Aorta (tissue), 5 donors: ENCODE measurements around the gene TUBAL3. TPM values are rescaled to one million over a fixed set of nuclear protein-coding genes. Genes with fewer than 3 reads are reported as not detected.
"Not testable (repeated sequence)": the region's sequence is repeated elsewhere in the genome, so short reads cannot be mapped to it uniquely, and the experiment has no call there.

Experiments
- ATAC-seq: fragments of 200-7000 bp; cut with Tn5 transposase; one replicate; pipeline ENCODE4 v1.9.1; 2022; ENCODE audit warnings: moderate library complexity; ENCODE audit not compliant: low FRiP score
- DNase-seq, 2 donors: peaks; one replicate each; pipeline ENCODE4 v3.0.0-alpha.2; 2020
- H3K27ac ChIP-seq, 2 donors: one replicate each; pipeline ENCODE4 v1.5.1; 2013; ENCODE audit warnings: low read length in 2 of 2, mild to moderate bottlenecking in 2 of 2, moderate library complexity in 2 of 2, control low read depth in 1 of 2, inconsistent platforms in 1 of 2, low read depth in 1 of 2
- H3K27me3 ChIP-seq, 2 donors: one replicate each; pipeline ENCODE4 v1.6.1; 2013; ENCODE audit warnings: control low read depth in 1 of 2, low read length in 1 of 2, mild to moderate bottlenecking in 1 of 2, moderate library complexity in 1 of 2; ENCODE audit not compliant: insufficient read depth in 2 of 2, control insufficient read depth in 1 of 2
- H3K36me3 ChIP-seq, 2 donors: one replicate each; pipeline ENCODE4 v1.6.1; 2013; ENCODE audit warnings: control low read depth in 1 of 2, low read length in 1 of 2, mild to moderate bottlenecking in 1 of 2; ENCODE audit not compliant: insufficient read depth in 2 of 2, control insufficient read depth in 1 of 2
- H3K4me1 ChIP-seq, 2 donors: one replicate each; pipeline ENCODE4 v1.6.1; 2013; ENCODE audit warnings: low read length in 2 of 2, control low read depth in 1 of 2, mild to moderate bottlenecking in 1 of 2, moderate library complexity in 1 of 2; ENCODE audit not compliant: insufficient read depth in 2 of 2, control insufficient read depth in 1 of 2
- H3K4me3 ChIP-seq, 2 donors: one replicate each; pipeline ENCODE4 v1.5.1; 2013; ENCODE audit warnings: low read length in 2 of 2, control low read depth in 1 of 2, mild to moderate bottlenecking in 1 of 2
- H3K9me3 ChIP-seq: one replicate; pipeline ENCODE4 v1.6.1; 2013; ENCODE audit warnings: mild to moderate bottlenecking, low read length; ENCODE audit not compliant: control insufficient read depth
- WGBS, 2 donors: extraction: QIAGEN DNeasy Blood & Tissue Kit; methylation state at CpG; one replicate each; pipeline ENCODE4 v1.1.7; 2013; 5-methylcytosine and 5-hydroxymethylcytosine counted together
- intact Hi-C, 2 donors: fragments of 100-400 bp; cut with DNase I; formaldehyde crosslinking; loops; one replicate each; pipeline versions ENCODE4 v1.14.2 to v1.15.0; 2022
- polyA plus RNA-seq, 2 donors: library from polyadenylated mRNA; stranded (reverse); fragments of 200-250 nt; gene quantifications; one replicate each; pipeline ENCODE4 v1.2.3, GENCODE V29; 2013
- total RNA-seq, 2 donors: library from RNA; stranded (reverse); fragmentation: NEBNext Ultra II Directional; extraction: Animal tissue kit (Norgen Biotek cat#: 25700); gene quantifications; one replicate each; pipeline ENCODE4 v1.2.1, GENCODE V29; 2021
- donor health status: healthy with polysubstance abuse.
- donor health status: Bipolar disorder and iron deficiency.
- donor health status: DM: no; HTN: no; CAD: no.
- donor health status: DM: no; HTN: no; CAD: no.
- donor health status: DM: yes; HTN: yes; CAD: no.

Gene TUBAL3
- total and polyA plus RNA-seq, 4 donors, result 0.28 to 10.6 TPM; not detected in 2

GRCh38 chr10:5396556-5397300 lies 7.9 kb downstream of the TUBAL3 start:
- DNase-seq (no peak), ATAC-seq (no peak)
- H3K4me3 ChIP-seq, result no peak overlapping the region
- no peaks in the 10 kb centered on the region for H3K4me1 ChIP-seq
- no peaks in the 10 kb centered on the region for H3K27me3 ChIP-seq
- WGBS, 2 donors, result 78 to 80% methylated on average over 12 of the region's 12 CpGs
- intact Hi-C loops, result no loop called here
- H3K9me3 ChIP-seq, result no peaks in the 10 kb centered on the region
- H3K27ac ChIP-seq, result no peak overlapping the region
- no peaks in the 10 kb centered on the region for H3K36me3 ChIP-seq

- no peak for DNase-seq
- intact Hi-C loops, result no loop called here
- H3K9me3 ChIP-seq, result no peaks in the 10 kb centered on the region
- H3K4me1 ChIP-seq, result no peaks in the 10 kb centered on the region
- ATAC-seq, result no peak
- no peaks in the 10 kb centered on the region for H3K27me3 ChIP-seq
- H3K27ac ChIP-seq, result no peak overlapping the region
- H3K36me3 ChIP-seq, result no peaks in the 10 kb centered on the region
- no peak overlapping the region for H3K4me3 ChIP-seq
- WGBS, 2 donors, result 89 to 92% methylated on average over 18 of the region's 18 CpGs
Observed at GRCh38 chr10:5395168-5395567, 9.5 kb downstream of the TUBAL3 start.

- Histone ChIP-seq H3K4me3 (no peak overlapping the region), H3K27ac (no peak overlapping the region), H3K4me1 (no peaks in the 10 kb centered on the region), H3K9me3 (no peaks in the 10 kb centered on the region), H3K36me3 (no peaks in the 10 kb centered on the region), H3K27me3 (no peaks in the 10 kb centered on the region)
- intact Hi-C loops, result no loop called here
- ATAC-seq (no peak), DNase-seq (no peak)
- WGBS, 2 donors, result 95 to 97% methylated on average over 14 of the region's 14 CpGs
Observed at GRCh38 chr10:5393529-5393928, 11.1 kb downstream of the TUBAL3 start.

GRCh38 chr10:5391790-5392189 lies 12.8 kb downstream of the TUBAL3 start:
- intact Hi-C loops, result no loop called here
- Histone ChIP-seq H3K27ac (no peak overlapping the region), H3K27me3 (no peaks in the 10 kb centered on the region), H3K36me3 (no peaks in the 10 kb centered on the region), H3K4me1 (no peaks in the 10 kb centered on the region), H3K4me3 (no peak overlapping the region), H3K9me3 (no peaks in the 10 kb centered on the region)
- 41 to 53% methylated on average over 3 of the region's 3 CpGs for whole genome bisulfite sequencing, 2 donors
- DNase-seq, result no peak
- no peak for ATAC-seq

- ATAC-seq (no peak), DNase-seq (no peak)
- Histone ChIP-seq H3K27me3 (no peaks in the 10 kb centered on the region), H3K9me3 (no peaks in the 10 kb centered on the region), H3K4me3 (no peak overlapping the region), H3K36me3 (no peaks in the 10 kb centered on the region), H3K27ac (no peak overlapping the region), H3K4me1 (no peaks in the 10 kb centered on the region)
- intact Hi-C loops, result no loop called here
- WGBS, 2 donors, result 98% methylated on average over 1 of the region's 1 CpG
Observed at GRCh38 chr10:5390607-5391205, 13.9 kb downstream of the TUBAL3 start.

GRCh38 chr10:5387169-5387568 lies 17.5 kb downstream of the TUBAL3 start:
- H3K27me3 ChIP-seq, result no peaks in the 10 kb centered on the region
- no peak for DNase-seq
- no peaks in the 10 kb centered on the region for H3K4me1 ChIP-seq
- H3K36me3 ChIP-seq, result no peaks in the 10 kb centered on the region
- H3K27ac ChIP-seq, result no peak overlapping the region
- H3K9me3 ChIP-seq, result no peaks in the 10 kb centered on the region
- no peak overlapping the region for H3K4me3 ChIP-seq
- intact Hi-C loops, result loop anchor here (10.0 kb wide), 3 partner anchors 532 to 572 kb away; no protein-coding TSS in a partner anchor
- ATAC-seq, result no peak
- WGBS, 2 donors, result 88 to 90% methylated on average over 5 of the region's 5 CpGs

GRCh38 chr10:5385224-5385623 lies 19.4 kb downstream of the TUBAL3 start:
- intact Hi-C loops, result loop anchor here (10.0 kb wide), 3 partner anchors 530 to 570 kb away; no protein-coding TSS in a partner anchor
- no peaks in the 10 kb centered on the region for H3K4me1 ChIP-seq
- DNase-seq (no peak), ATAC-seq (no peak)
- no peak overlapping the region for H3K4me3 ChIP-seq
- 89 to 94% methylated on average over 2 of the region's 2 CpGs for WGBS, 2 donors
- no peaks in the 10 kb centered on the region for H3K9me3 ChIP-seq
- no peaks in the 10 kb centered on the region for H3K36me3 ChIP-seq
- no peaks in the 10 kb centered on the region for H3K27me3 ChIP-seq
- no peak overlapping the region for H3K27ac ChIP-seq

- WGBS, 2 donors, result 93 to 95% methylated on average over 2 of the region's 2 CpGs
- no peak overlapping the region for H3K4me3 ChIP-seq
- ATAC-seq (no peak), DNase-seq (no peak)
- no peaks in the 10 kb centered on the region for H3K27me3 ChIP-seq
- H3K27ac ChIP-seq, result no peak overlapping the region
- H3K4me1 ChIP-seq, result no peaks in the 10 kb centered on the region
- no peaks in the 10 kb centered on the region for H3K36me3 ChIP-seq
- intact Hi-C loops, result loop anchor here (5.0 to 10.0 kb wide), 4 partner anchors 526 to 566 kb away; partner anchors contain the start of gene AKR1E2 (in 1 of the 2)
- no peaks in the 10 kb centered on the region for H3K9me3 ChIP-seq
Observed at GRCh38 chr10:5381187-5381586, 23.4 kb downstream of the TUBAL3 start.

- not testable (repeated sequence) for H3K27me3 ChIP-seq
Observed at GRCh38 chr10:5380395-5380794, 24.2 kb downstream of the TUBAL3 start.

More at GRCh38 chr10:5380395-5380794, 24.2 kb downstream of the TUBAL3 start:
- not testable (repeated sequence) for H3K4me1 ChIP-seq, DNase-seq, H3K4me3 ChIP-seq, H3K36me3 ChIP-seq, H3K27ac ChIP-seq, ATAC-seq, H3K9me3 ChIP-seq
- 90 to 91% methylated on average over 12 of the region's 12 CpGs for WGBS, 2 donors
- intact Hi-C loops, result loop anchor here (5.0 to 10.0 kb wide), 4 partner anchors 526 to 566 kb away; partner anchors contain the start of gene AKR1E2 (in 1 of the 2)
